D721Med (cell line): ENCODE measurements around the gene ZNF764.
A peak's percentile ranks its signal among the peaks of the same experiment; 100 is the strongest.

Source experiments
- DNase-seq: peaks from one replicate; pipeline ENCODE4 v3.0.0; 2011; ENCODE audit warnings: low spot score; ENCODE audit not compliant: insufficient read length
- FAIRE-seq: peaks from 2 replicates; lab custom pipeline; 2011; peaks lifted over from hg19 to GRCh38; lab: Jason Lieb, UNC
- CTCF ChIP-seq: IDR thresholded peaks from 2 replicates; pipeline ENCODE4 v1.5.1; 2012; ENCODE audit warnings: mild to moderate bottlenecking, control low read depth; ENCODE audit not compliant: insufficient read depth; ENCODE audit errors: missing control alignments

ZNF764 gene

GRCh38 chr16:30535106-30535776, 22.9 kb downstream of the ZNF764 start:
- FAIRE-seq (no peak), DNase-seq (no peak)
- no peak for TF ChIP-seq CTCF

- no peak for TF ChIP-seq CTCF
- no peak for FAIRE-seq
- peak; percentile 96 for DNase-seq
These were observed 23.6 kb downstream of the ZNF764 start, which contains the start of gene ZNF747 for GRCh38 chr16:30534368-30535105. Gene ZNF747 (minus strand): TSS chr16:30534858. CDS start chr16:30534679, 179 bp downstream.

- FAIRE-seq (no peak), DNase-seq (no peak)
- no peak for TF ChIP-seq CTCF
These were observed 24.3 kb downstream of the ZNF764 start for GRCh38 chr16:30533748-30534367.

GRCh38 chr16:30533146-30533522, 25.0 kb downstream of the ZNF764 start:
- DNase-seq (no peak), FAIRE-seq (no peak)

GRCh38 chr16:30532285-30533145, 25.7 kb downstream of the ZNF764 start:
- TF ChIP-seq CTCF, result no peak
- DNase-seq (no peak), FAIRE-seq (no peak)

More at GRCh38 chr16:30533146-30533522, 25.0 kb downstream of the ZNF764 start:
- no peak for TF ChIP-seq CTCF

GRCh38 chr16:30530163-30531037, 27.8 kb downstream of the ZNF764 start:
- DNase-seq, result no peak
- no peak for TF ChIP-seq CTCF
- FAIRE-seq, result no peak
